Epithelial cell of umbilical artery (primary cell): ENCODE data around the gene MAP3K14. TPM values are rescaled to one million over a fixed set of nuclear protein-coding genes. Genes with fewer than 3 reads are reported as not detected.

Source experiments
- total RNA-seq: library from RNA; depleted of rRNA; stranded (reverse); fragments of >200 nt; gene quantifications from 2 replicates; pipeline ENCODE4 v1.2.3, GENCODE V29; 2014

MAP3K14 gene
- 1.3 and 2.6 TPM in 2 replicates for total RNA-seq

GRCh38 chr17:45316434-45317110 is at the start of gene MAP3K14:
TSS of gene MAP3K14 (minus strand) at chr17:45317020. CDS start at chr17:45290745, 26,275 bp downstream.

GRCh38 chr17:45261577-45262515 is 55.0 kb downstream of the MAP3K14 start, which contains the start of gene SPATA32:
TSS of gene SPATA32 (minus strand) at chr17:45262094. CDS start at chr17:45262016, 78 bp downstream.

DNA sequence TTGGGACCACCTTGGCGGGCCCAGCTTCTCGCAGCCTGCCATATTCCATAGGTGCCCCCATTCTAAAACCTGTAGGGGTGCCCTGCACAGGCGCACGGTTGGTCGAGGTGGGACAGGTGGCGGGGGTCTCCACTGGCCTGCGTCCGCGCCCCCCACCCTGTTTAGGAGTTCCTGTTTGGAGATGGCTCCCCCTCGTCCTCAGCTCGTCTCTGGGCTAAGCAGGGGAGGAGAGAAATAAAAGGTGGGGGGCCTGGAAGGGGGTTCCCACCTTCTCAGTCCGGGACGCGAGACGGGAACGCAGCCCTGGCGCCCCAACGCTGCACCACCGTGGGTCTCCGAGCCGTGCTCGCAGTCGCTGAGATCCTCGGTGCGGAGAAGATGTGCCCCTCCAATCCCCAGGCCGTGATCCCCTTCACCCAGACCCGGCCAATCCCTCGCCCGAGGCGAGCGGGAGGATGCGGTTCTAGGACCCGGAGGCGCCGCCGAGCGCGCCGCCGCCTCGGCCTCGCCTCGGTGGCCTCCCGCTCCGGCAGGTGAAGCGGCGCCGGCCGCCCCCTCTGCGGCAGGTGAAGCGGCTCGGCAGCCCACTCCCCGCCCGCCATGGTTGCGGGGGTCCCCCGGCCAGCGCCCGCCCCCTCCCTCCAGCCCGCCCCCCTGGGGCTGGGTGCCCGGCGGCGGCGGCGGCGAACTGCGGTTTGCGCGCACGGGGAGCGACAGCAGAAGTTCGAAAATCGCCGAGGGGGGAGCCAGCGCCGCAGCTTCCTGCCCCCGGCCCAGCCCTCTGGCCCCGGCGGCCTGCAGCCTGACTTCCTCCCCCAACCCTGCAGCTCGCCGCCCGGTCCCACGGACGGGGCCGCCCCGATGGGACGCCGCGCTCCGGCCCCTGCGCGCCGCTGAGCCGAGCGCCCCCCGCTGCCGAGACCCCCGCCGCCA is 95.5 kb downstream of the MAP3K14 start, which contains the start of gene FMNL1:
Gene FMNL1 (plus strand): TSS at position 805 of the 933 bp plus-strand sequence. CDS start 240 bp downstream, outside the sequence.

Other genes with a start within 250 kb of the MAP3K14 start
- gene PLCD3, start 184.5 kb downstream of the MAP3K14 start, total RNA-seq, result 4.2 and 4.4 TPM in 2 replicates
- gene ACBD4, start 181.3 kb downstream of the MAP3K14 start, total RNA-seq, result 2.6 and 5.2 TPM in 2 replicates
- 7.1 and 7.8 TPM in 2 replicates for gene HEXIM1, start 168.5 kb downstream of the MAP3K14 start, total RNA-seq
- gene HEXIM2, start 155.1 kb downstream of the MAP3K14 start, total RNA-seq, result 4.5 and 5.6 TPM in 2 replicates
- 0.32 and 0.61 TPM in 2 replicates for gene FMNL1, start 95.1 kb downstream of the MAP3K14 start, total RNA-seq
- not detected in 2 replicates for gene SPATA32, start 54.9 kb downstream of the MAP3K14 start, total RNA-seq
- 9.7 and 14.4 TPM in 2 replicates for gene ARHGAP27, start 115.8 kb upstream of the MAP3K14 start, total RNA-seq
- 13.3 and 40.6 TPM in 2 replicates for gene PLEKHM1, start 173.7 kb upstream of the MAP3K14 start, total RNA-seq